SK-N-SH treated with all-trans-retinoic acid at 6 μM for 48 hours (cell line): ENCODE measurements around the gene ACTG2.

Source experiments
- ATAC-seq: fragments of 200-7000 bp; cut with Tn5 transposase; 3 replicates; pipeline ENCODE4 v1.9.1; 2020; ENCODE audit warnings: mild to moderate bottlenecking, moderate library complexity
- ARNTL ChIP-seq: fragments of 450-650 bp; formaldehyde crosslinking; IDR thresholded peaks from 2 replicates; pipeline ENCODE4 v1.5.0; 2020; ENCODE audit warnings: low read depth, mild to moderate bottlenecking, moderate library complexity, borderline replicate concordance
- BACH2 ChIP-seq: fragments of 250-450 bp; sonication (Bioruptor Pico); IDR thresholded peaks from 2 replicates; pipeline ENCODE4 v1.9.0; 2021; ENCODE audit warnings: mild to moderate bottlenecking, borderline replicate concordance
- CSDC2 ChIP-seq: fragments of 250-450 bp; sonication (Bioruptor Pico); IDR thresholded peaks from 2 replicates; pipeline ENCODE4 v1.5.0; 2020; ENCODE audit warnings: mild to moderate bottlenecking, moderate library complexity
- ESRRG ChIP-seq: fragments of 250-450 bp; sonication (Bioruptor Pico); IDR thresholded peaks from 2 replicates; pipeline ENCODE4 v1.6.1; 2021; ENCODE audit warnings: mild to moderate bottlenecking
- GLIS3 ChIP-seq: fragments of 250-450 bp; sonication (Bioruptor Pico); IDR thresholded peaks from 2 replicates; pipeline ENCODE4 v1.5.0; 2020; ENCODE audit warnings: mild to moderate bottlenecking, moderate library complexity
- ISL1 ChIP-seq: fragments of 250-450 bp; sonication (Bioruptor Pico); IDR thresholded peaks from 2 replicates; pipeline ENCODE4 v2.1.2; 2022; ENCODE audit warnings: mild to moderate bottlenecking, moderate library complexity
- OSR1 ChIP-seq: fragments of 250-450 bp; sonication (Bioruptor Pico); IDR thresholded peaks from 2 replicates; pipeline ENCODE4 v1.8.0; 2022; ENCODE audit warnings: moderate library complexity, mild to moderate bottlenecking, inconsistent platforms
- PPARA ChIP-seq: fragments of 250-450 bp; sonication (Bioruptor Pico); IDR thresholded peaks from 2 replicates; pipeline ENCODE4 v1.5.0; 2020; ENCODE audit warnings: mild to moderate bottlenecking, borderline replicate concordance
- RARB ChIP-seq: fragments of 250-450 bp; sonication (Bioruptor Pico); IDR thresholded peaks from 2 replicates; pipeline ENCODE4 v1.8.0; 2021; ENCODE audit warnings: mild to moderate bottlenecking, moderate library complexity
- TOX ChIP-seq: fragments of 250-450 bp; sonication (Bioruptor Pico); IDR thresholded peaks from 2 replicates; pipeline ENCODE4 v1.8.0; 2021; ENCODE audit warnings: mild to moderate bottlenecking, moderate library complexity, borderline replicate concordance
- ZC3H10 ChIP-seq: fragments of 250-450 bp; sonication (Bioruptor Pico); IDR thresholded peaks from 2 replicates; pipeline ENCODE4 v1.5.1; 2021; ENCODE audit warnings: mild to moderate bottlenecking, moderate library complexity
- ZFP3 ChIP-seq: fragments of 250-450 bp; sonication (Bioruptor Pico); IDR thresholded peaks from 2 replicates; pipeline ENCODE4 v1.5.0; 2020; ENCODE audit warnings: mild to moderate bottlenecking, moderate library complexity
- ZFP30 ChIP-seq: fragments of 450-650 bp; formaldehyde crosslinking; IDR thresholded peaks from 2 replicates; pipeline ENCODE4 v1.5.0; 2022; ENCODE audit warnings: mild to moderate bottlenecking, moderate library complexity
- ZNF565 ChIP-seq: fragments of 450-650 bp; formaldehyde crosslinking; conservative IDR thresholded peaks from 2 replicates; pipeline ENCODE4 v1.5.0; 2020; ENCODE audit warnings: low read depth, mild to moderate bottlenecking, moderate library complexity
- ZNF70 ChIP-seq: fragments of 450-650 bp; formaldehyde crosslinking; IDR thresholded peaks from 2 replicates; pipeline ENCODE4 v1.5.0; 2020; ENCODE audit warnings: mild to moderate bottlenecking, moderate library complexity
- ZNF8 ChIP-seq: fragments of 450-650 bp; formaldehyde crosslinking; IDR thresholded peaks from 2 replicates; pipeline ENCODE4 v1.5.0; 2020; ENCODE audit warnings: mild to moderate bottlenecking, moderate library complexity
- TF ChIP-seq, protein P1 (sequence below): fragments of 250-450 bp; sonication (Bioruptor Pico); IDR thresholded peaks from 2 replicates; pipeline ENCODE4 v1.5.1; 2021; ENCODE audit warnings: mild to moderate bottlenecking, moderate library complexity
- TF ChIP-seq, protein P2 (sequence below): fragments of 250-450 bp; sonication (Bioruptor Pico); IDR thresholded peaks from 2 replicates; pipeline ENCODE4 v1.8.0; 2020; ENCODE audit warnings: mild to moderate bottlenecking, moderate library complexity, borderline replicate concordance
- TF ChIP-seq, protein P3 (sequence below): fragments of 250-450 bp; sonication (Bioruptor Pico); IDR thresholded peaks from 2 replicates; pipeline ENCODE4 v1.8.0; 2021; ENCODE audit warnings: low read depth, mild to moderate bottlenecking, moderate library complexity, borderline replicate concordance
- TF ChIP-seq, protein P4 (sequence below): fragments of 250-450 bp; sonication (Bioruptor Pico); IDR thresholded peaks from 2 replicates; pipeline ENCODE4 v1.5.1; 2020; ENCODE audit warnings: low read depth, mild to moderate bottlenecking, moderate library complexity

ACTG2 gene

DNA sequence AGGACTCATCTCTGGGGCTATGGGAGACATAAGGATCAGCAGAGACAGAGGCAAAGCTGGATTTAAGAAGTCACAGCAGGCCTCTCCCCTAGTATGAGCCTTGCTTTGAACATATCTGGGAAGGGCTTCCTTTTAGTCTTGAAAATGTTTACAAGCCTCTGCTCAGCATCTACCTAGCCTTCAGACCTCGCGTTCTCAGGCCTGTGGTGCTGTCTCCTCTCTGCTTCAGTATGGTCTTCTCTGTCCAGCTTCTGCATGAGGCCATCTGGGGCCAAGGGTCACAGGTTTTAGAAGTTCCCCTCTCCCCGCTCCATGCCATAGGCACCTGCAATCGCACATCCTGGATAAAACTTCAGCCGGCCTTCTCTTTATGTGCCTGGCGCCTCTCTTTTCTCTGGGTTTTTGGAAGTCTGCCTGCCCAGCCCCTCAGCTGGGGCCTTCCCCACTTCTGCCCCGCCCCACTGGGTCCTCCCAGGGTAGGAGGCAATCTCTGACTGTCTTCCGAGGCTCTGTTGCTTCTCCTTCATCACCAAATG lies 7.1 kb downstream of the ACTG2 start:
- TF ChIP-seq PPARA (CRISPR knock-in tag) (no peak), ZFP3 (CRISPR knock-in tag) (no peak), ZC3H10 (CRISPR knock-in tag) (no peak), BACH2 (CRISPR knock-in tag) (no peak), ZNF565 (CRISPR knock-in tag) (no peak), ISL1 (CRISPR knock-in tag) (no peak), ZNF8 (CRISPR knock-in tag) (no peak), GLIS3 (CRISPR knock-in tag) (no peak), RARB (no peak), CSDC2 (CRISPR knock-in tag) (no peak), TOX (CRISPR knock-in tag) (no peak), ESRRG (CRISPR knock-in tag) (no peak), OSR1 (CRISPR knock-in tag) (no peak), ARNTL (CRISPR knock-in tag) (no peak), ZFP30 (CRISPR knock-in tag) (no peak)
- TF ChIP-seq, protein P1, sequence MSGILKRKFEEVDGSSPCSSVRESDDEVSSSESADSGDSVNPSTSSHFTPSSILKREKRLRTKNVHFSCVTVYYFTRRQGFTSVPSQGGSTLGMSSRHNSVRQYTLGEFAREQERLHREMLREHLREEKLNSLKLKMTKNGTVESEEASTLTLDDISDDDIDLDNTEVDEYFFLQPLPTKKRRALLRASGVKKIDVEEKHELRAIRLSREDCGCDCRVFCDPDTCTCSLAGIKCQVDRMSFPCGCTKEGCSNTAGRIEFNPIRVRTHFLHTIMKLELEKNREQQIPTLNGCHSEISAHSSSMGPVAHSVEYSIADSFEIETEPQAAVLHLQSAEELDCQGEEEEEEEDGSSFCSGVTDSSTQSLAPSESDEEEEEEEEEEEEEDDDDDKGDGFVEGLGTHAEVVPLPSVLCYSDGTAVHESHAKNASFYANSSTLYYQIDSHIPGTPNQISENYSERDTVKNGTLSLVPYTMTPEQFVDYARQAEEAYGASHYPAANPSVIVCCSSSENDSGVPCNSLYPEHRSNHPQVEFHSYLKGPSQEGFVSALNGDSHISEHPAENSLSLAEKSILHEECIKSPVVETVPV (CRISPR knock-in tag) = no peak
- TF ChIP-seq, protein P2, sequence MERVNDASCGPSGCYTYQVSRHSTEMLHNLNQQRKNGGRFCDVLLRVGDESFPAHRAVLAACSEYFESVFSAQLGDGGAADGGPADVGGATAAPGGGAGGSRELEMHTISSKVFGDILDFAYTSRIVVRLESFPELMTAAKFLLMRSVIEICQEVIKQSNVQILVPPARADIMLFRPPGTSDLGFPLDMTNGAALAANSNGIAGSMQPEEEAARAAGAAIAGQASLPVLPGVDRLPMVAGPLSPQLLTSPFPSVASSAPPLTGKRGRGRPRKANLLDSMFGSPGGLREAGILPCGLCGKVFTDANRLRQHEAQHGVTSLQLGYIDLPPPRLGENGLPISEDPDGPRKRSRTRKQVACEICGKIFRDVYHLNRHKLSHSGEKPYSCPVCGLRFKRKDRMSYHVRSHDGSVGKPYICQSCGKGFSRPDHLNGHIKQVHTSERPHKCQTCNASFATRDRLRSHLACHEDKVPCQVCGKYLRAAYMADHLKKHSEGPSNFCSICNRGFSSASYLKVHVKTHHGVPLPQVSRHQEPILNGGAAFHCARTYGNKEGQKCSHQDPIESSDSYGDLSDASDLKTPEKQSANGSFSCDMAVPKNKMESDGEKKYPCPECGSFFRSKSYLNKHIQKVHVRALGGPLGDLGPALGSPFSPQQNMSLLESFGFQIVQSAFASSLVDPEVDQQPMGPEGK (CRISPR knock-in tag) = no peak
- TF ChIP-seq, protein P3, sequence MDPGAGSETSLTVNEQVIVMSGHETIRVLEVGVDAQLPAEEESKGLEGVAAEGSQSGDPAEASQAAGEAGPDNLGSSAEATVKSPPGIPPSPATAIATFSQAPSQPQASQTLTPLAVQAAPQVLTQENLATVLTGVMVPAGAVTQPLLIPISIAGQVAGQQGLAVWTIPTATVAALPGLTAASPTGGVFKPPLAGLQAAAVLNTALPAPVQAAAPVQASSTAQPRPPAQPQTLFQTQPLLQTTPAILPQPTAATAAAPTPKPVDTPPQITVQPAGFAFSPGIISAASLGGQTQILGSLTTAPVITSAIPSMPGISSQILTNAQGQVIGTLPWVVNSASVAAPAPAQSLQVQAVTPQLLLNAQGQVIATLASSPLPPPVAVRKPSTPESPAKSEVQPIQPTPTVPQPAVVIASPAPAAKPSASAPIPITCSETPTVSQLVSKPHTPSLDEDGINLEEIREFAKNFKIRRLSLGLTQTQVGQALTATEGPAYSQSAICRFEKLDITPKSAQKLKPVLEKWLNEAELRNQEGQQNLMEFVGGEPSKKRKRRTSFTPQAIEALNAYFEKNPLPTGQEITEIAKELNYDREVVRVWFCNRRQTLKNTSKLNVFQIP = no peak
- TF ChIP-seq, protein P4, sequence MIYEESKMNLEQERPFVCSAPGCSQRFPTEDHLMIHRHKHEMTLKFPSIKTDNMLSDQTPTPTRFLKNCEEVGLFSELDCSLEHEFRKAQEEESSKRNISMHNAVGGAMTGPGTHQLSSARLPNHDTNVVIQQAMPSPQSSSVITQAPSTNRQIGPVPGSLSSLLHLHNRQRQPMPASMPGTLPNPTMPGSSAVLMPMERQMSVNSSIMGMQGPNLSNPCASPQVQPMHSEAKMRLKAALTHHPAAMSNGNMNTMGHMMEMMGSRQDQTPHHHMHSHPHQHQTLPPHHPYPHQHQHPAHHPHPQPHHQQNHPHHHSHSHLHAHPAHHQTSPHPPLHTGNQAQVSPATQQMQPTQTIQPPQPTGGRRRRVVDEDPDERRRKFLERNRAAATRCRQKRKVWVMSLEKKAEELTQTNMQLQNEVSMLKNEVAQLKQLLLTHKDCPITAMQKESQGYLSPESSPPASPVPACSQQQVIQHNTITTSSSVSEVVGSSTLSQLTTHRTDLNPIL (CRISPR knock-in tag) = no peak
- ATAC-seq = no peak

DNA sequence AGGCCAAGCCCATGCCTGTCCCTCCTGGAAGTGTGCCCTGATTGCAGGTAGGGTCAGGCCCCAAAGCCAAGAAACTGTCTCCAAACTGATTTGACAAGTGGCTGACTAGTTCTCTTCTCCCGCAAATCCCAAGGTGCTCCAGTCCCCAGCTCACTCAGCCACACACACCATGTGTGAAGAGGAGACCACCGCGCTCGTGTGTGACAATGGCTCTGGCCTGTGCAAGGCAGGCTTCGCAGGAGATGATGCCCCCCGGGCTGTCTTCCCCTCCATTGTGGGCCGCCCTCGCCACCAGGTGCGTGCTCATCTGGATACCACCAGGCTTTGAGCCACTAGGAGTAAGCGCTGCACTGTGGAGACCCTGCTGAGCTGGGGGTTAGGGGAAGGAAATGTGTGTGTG lies 8.3 kb downstream of the ACTG2 start:
- no peak for TF ChIP-seq OSR1 (CRISPR knock-in tag)
- TF ChIP-seq, protein P4 (CRISPR knock-in tag) = no peak
- TF ChIP-seq ZNF70 (CRISPR knock-in tag) = no peak
- no peak for TF ChIP-seq GLIS3 (CRISPR knock-in tag)
- no peak for TF ChIP-seq ISL1 (CRISPR knock-in tag)
- TF ChIP-seq, all 23 proteins: peak for 0
- no peak for ATAC-seq

DNA sequence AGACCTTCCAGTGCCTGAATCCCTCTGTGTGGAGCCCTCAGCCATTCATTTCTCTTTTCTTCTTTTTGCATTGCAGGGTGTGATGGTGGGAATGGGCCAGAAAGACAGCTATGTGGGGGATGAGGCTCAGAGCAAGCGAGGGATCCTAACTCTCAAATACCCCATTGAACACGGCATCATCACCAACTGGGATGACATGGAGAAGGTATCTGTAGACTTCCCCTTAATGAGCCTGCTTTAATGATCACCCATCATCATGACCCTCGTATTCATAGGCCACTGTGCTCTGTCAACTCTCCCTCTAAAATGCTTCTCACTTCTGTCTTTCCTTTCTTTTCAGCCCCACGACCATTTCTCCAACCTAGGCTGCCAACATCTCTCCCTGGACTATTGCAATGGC lies 9.5 kb downstream of the ACTG2 start:
- ATAC-seq = no peak
- TF ChIP-seq ISL1 (CRISPR knock-in tag) = no peak
- TF ChIP-seq, protein P3 = no peak
- no peak for TF ChIP-seq ZC3H10 (CRISPR knock-in tag)
- TF ChIP-seq, protein P1 (CRISPR knock-in tag) = no peak
- no peak for TF ChIP-seq ARNTL (CRISPR knock-in tag)
- TF ChIP-seq, all 23 proteins: peak for 0
